SH-SY5Y (cell line): ENCODE results near the gene FADS6.

ENCODE experiments used
- GATA2 ChIP-seq: IDR thresholded peaks from 2 replicates; pipeline ENCODE4 v1.6.1; 2011; ENCODE audit warnings: mild to moderate bottlenecking, low read depth, low read length
- GATA3 ChIP-seq: IDR thresholded peaks from 2 replicates; pipeline ENCODE4 v1.6.1; 2011; ENCODE audit warnings: low read depth, mild to moderate bottlenecking, low read length, moderate library complexity

FADS6 gene

GRCh38 chr17:74866198-74866835, 27.1 kb downstream of the FADS6 start:
- TF ChIP-seq GATA2 (no peak), GATA3 (no peak)

- TF ChIP-seq GATA3 (no peak), GATA2 (no peak)
Measured at GRCh38 chr17:74865504-74866197, 27.8 kb downstream of the FADS6 start.

DNA sequence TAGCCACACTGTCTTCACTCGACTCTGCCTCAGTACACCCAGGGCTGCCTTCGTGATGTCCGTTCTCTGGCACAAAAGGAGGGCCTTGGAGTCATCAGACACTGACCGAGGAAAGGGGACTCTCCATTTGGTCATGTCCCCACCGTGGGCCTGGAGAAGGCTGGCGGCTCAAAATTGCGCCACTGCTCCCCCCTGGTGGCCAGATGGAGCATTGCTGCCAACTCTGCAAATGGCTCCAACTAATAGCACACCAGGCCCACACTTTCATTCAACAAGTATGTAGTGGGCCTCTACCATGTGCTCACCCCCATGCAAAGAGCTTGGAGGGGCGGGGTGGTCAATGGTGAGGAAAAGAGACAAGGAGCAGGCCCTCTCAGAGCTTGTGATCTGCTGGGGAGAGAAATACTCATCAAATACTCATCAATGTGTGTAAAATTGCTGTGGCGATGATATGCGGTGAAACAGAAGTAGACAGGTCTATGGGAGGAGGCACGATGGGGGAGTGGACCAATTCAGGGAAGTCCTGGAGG, 28.5 kb downstream of the FADS6 start:
- TF ChIP-seq GATA3 (no peak), GATA2 (no peak)

DNA sequence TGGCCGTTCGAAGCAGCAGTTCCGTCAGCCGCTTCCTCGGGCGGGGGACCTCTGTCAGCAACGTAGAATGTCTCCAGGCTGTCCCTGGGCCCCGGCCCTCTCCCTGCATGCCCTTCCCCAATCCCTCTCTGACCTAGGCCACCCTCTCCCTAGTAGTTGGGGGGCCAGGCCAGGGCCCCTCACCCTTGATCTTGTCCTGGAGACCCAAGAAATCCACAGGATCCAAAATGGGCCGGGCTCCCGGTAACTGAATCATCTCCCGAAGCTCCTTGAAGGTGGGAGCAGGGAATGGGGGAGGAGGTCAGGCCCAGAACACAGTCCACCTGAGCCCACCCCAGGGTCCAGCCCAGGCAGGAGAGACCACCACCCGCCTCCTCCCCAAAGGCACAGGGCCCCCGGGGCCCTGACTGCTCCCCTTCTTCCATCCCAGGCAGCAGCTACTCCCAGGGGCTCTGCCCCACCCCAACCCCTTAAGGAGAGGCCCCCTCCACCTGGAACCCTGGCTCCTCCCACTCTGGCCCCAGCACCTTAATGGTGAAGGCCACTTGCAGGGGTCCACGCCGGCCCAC, 29.1 kb downstream of the FADS6 start:
- no peak for TF ChIP-seq GATA2
- no peak for TF ChIP-seq GATA3

DNA sequence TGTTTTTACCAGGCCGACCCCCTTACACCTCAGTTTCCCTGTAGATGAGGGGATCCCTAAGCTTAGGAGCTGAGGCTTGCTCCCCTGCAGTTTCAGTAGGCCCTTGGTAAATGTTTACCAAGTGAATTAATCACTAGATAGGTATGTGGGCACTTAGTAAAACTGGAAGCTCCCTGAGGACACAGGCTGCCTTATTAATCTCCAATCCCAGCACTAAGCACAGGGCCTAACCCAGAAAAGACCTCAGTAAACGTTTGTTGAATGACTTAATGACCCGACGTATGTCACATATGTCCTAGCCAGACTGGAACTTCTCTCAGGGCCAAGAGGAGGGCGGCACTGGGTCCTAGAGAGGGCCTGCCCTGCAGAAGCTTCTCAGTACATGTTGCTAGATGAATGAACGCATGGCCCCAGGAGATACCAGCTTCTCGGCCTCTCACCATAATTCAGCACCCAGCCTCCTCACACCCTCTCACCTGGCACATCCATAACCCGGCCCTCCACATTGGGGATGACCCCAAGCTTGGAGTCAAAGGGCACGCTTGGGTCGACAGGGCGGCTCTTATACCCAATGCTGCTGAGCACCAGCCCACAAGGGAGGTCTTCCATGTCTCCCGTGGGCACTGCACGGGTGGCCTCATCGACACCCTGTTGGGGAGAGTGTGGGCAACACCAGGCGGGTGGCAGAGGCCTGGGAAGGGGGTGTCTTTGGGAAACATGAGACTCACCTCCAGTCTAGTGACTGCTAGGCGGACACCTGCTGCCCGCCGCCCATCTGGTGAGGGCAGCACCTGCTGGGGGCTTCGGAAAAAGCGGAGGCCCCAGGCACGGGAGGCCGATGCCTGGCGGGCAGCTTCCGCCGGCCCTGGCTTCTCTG, 29.8 kb downstream of the FADS6 start:
- TF ChIP-seq GATA2 (no peak), GATA3 (no peak)

DNA sequence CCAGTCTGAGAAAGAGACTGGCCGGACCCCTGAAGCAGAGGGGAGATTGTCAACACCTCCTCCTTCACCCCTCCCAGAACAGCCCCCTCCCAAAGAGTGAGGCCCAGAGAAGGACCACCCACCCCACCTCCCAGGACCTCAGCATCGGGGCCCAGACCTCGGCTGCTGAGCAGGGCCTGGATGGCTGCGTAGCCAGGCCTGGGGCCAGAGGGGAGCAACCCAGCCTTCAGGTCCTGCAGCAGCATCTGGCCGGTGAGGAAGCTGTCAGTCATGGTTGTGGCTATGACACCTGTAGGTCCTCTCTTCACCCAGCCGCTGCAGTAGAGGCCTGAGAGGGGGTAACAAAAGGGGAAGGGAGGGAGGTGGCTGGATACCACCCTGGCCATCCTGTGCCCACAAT, 30.5 kb downstream of the FADS6 start:
- TF ChIP-seq GATA3 (no peak), GATA2 (no peak)

DNA sequence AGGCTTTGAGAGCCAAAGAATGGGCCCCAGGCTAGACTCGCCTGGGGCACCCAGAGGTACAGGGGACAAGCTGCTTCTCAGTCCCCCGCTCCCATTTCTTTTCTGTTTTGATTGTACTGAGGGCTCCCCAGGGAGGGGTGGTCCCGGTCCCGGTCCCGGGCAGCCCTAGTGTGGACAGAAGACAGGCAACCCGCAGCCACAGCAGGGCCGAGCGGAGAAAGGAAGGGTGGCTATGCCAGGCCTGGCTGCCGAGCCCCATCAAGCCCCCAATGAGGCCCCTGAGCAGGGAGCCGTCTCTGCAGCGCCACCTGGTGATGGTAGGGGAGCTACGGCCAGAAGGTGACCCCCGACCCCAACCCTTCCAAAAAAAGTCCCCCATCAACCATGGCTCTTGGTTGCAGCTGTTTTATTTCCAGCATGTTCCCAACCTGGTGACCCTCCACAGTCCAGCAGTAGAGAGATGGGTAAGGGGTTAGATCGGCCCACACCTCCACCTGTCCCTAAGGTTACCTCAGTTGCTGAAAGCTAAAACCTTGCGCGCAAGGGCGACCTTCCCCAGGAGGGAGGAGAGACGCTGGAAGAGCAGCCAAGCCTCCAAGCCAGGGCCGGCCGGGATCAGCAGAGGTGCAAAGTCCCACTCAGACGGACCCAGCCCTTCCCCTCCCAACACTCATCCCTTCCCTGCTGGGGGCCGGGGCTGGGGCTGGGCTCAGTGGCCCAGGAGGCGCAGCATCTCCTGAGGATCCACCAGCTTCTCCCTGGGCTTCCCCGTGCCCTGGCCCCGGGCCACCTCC, 31.1 kb downstream of the FADS6 start:
- TF ChIP-seq GATA2 (no peak), GATA3 (no peak)

DNA sequence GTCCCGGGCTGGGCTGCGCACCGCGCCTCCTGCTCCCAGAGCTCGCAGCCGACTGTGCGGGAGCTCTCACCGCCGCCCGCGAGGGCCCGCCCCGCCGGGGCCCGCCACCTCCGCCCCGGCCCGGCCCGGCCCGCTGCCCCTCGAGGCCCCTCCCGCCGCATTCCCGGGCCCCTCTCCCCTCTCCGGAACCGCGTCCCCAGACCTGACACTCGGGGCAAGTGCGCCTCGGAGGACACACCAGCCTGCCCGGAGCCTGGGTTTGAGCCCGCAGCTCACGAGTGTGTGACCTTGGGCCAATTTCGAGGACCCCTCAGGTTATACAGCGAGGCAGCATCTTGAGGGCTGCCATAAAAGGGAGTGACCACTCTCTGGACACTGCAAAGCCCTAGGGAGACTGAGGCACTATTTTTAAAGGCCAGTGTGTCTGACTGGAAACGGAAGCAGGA, 31.7 kb downstream of the FADS6 start:
- TF ChIP-seq GATA2 (no peak), GATA3 (no peak)

DNA sequence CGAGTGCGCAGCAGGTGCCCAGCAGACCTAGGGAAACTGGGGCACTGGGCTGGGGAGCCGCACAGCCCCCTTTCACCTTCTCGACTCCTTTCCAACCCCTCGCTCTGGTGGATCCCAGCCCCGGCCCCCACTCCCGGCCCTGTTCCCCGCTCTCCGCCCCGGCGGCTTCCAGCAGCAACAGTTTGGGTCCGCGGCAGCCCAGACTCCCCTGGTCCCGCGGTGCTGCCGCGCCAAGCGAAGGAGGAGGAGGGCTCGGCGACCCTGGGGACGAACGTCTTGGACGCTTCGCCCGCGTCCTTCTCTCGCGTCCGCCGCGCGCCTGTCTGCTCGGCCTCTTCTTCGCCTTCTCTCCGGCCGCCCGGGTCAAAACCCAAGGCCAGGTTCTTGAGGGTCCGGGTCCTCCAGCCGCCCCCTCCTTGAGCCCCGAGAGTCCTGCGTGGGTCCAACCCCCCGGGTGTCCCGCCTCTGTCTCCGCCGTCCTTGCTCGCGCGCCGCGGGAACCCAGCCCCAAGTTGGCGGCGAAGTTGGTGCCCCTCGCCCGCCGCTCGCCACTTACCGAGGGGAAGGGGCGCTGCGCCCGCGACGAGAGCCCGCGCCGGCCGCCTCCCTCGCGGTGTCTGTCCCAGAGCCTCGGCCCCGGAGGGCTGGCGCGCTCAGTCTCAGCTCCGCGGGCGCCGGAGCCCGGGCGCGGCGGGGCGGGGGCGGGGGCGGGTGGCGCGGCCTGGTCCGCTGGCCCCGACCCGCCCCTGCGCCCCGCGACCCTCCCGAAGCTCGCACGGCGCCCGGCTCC, 32.4 kb downstream of the FADS6 start:
- TF ChIP-seq GATA3 (no peak), GATA2 (no peak)

DNA sequence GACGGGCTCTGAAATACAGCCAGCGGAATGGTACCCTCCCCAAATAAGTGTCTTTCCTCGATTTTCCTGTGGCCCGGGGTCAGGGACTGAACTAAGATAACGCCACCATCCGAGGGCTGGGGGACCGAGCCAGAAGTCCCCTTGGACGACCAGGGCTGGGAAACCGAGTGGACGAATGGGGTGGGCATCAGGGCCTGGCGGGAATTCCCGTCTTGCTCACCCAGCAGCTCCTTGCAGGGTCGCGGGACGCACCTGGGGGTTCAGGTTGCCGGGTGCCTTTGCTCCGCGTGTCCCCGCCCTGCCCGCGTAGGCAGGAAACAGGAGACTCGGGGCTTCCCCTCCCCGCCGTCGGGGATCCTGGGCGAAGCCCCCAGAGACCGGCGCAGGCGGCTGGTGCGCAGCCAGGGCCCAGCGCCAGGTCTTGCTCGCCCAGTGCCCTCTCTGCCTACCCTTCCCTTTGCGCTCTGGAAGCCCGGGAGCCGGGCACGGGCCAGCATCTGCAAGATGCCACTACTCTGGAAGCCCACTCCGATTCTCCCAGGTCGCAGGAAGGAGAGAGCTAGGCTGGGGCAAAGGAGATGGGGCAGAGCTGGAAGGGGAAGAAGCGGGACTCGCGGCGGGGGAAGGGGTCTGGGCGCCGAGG, 33.1 kb downstream of the FADS6 start:
- no peak for TF ChIP-seq GATA2
- no peak for TF ChIP-seq GATA3

- TF ChIP-seq GATA3 (no peak), GATA2 (no peak)
Measured at GRCh38 chr17:74859459-74860228, 33.8 kb downstream of the FADS6 start, which contains the start of gene GRIN2C. TSS of gene GRIN2C (minus strand) at chr17:74859885. CDS start at chr17:74855092, 4,793 bp downstream.
